PC-3 (cell line): ENCODE measurements around the gene LMBR1L. TPM values are rescaled to one million over a fixed set of nuclear protein-coding genes. Genes with fewer than 3 reads are reported as not detected.

Source experiments
- ATAC-seq: fragments of 200-7000 bp; cut with Tn5 transposase; 2 replicates; pipeline ENCODE4 v1.9.1; 2020; ENCODE audit warnings: mild to moderate bottlenecking, moderate library complexity
- BruUV-seq: library from RNA; stranded (reverse); fragments of 400-500 nt; replicated peaks from 2 replicates; lab custom pipeline; 2021; lab: Mats Ljungman, UMichigan
- CTCF ChIA-PET: fragments of 300-600 bp; sonication (Branson Sonifier 250); formaldehyde crosslinking; loops from one replicate; lab custom pipeline; 2022; ENCODE audit warnings: antibody characterized with exemption; lab: Charles Lee
- POLR2A ChIA-PET: fragments of 300-600 bp; sonication (Branson Sonifier 250); formaldehyde crosslinking; loops from one replicate; lab custom pipeline; 2022; ENCODE audit warnings: antibody characterized with exemption; ENCODE audit not compliant: unreplicated experiment; lab: Charles Lee
- DNase-seq: peaks from one replicate; pipeline ENCODE4 v3.0.0-alpha.2; 2015
- H2AFZ ChIP-seq: fragments of 300-600 bp; sonication (generic); 2 replicates; pipeline ENCODE4 v1.6.0; 2016; ENCODE audit warnings: antibody characterized with exemption, low read length
- H3F3A ChIP-seq: fragments of 300-600 bp; sonication (generic); one replicate; pipeline ENCODE4 v1.6.0; 2017; ENCODE audit warnings: antibody characterized with exemption, low read length, control low read depth, mild to moderate bottlenecking; ENCODE audit not compliant: unreplicated experiment
- H3K27ac ChIP-seq: fragments of 300-600 bp; sonication (generic); 2 replicates; pipeline ENCODE4 v1.5.1; 2016; ENCODE audit warnings: mild to moderate bottlenecking, low read length
- H3K27me3 ChIP-seq: fragments of 300-600 bp; sonication (generic); 2 replicates; pipeline ENCODE4 v1.6.1; 2016; ENCODE audit warnings: low read length, mixed read lengths
- H3K36me3 ChIP-seq: fragments of 300-600 bp; sonication (generic); 2 replicates; pipeline ENCODE4 v1.6.1; 2016; ENCODE audit warnings: low read depth, mixed run types, low read length, mixed read lengths
- H3K4me1 ChIP-seq: fragments of 300-600 bp; sonication (generic); 2 replicates; pipeline ENCODE4 v1.5.1; 2016; ENCODE audit warnings: low read length; ENCODE audit not compliant: insufficient read depth
- H3K4me2 ChIP-seq: fragments of 300-600 bp; sonication (generic); 2 replicates; pipeline ENCODE4 v1.6.0; 2016; ENCODE audit warnings: low read length
- H3K4me3 ChIP-seq: fragments of 300-600 bp; sonication (generic); 2 replicates; pipeline ENCODE4 v1.5.1; 2016; ENCODE audit warnings: mild to moderate bottlenecking, low read length, mixed read lengths
- H3K79me2 ChIP-seq: fragments of 300-600 bp; sonication (generic); 2 replicates; pipeline ENCODE4 v1.6.1; 2017; ENCODE audit warnings: low read length, mixed read lengths
- H3K9ac ChIP-seq: fragments of 300-600 bp; sonication (generic); 2 replicates; pipeline ENCODE4 v1.6.0; 2016; ENCODE audit warnings: mild to moderate bottlenecking, low read length
- H3K9me2 ChIP-seq: fragments of 300-600 bp; sonication (generic); replicated peaks from 2 replicates; pipeline ENCODE4 v1.6.1; 2016; ENCODE audit warnings: mixed run types, low read length, mixed read lengths
- H3K9me3 ChIP-seq: fragments of 300-600 bp; sonication (generic); 2 replicates; pipeline ENCODE4 v1.6.1; 2016; ENCODE audit warnings: low read length, mixed read lengths
- H4K20me1 ChIP-seq: fragments of 300-600 bp; sonication (generic); 2 replicates; pipeline ENCODE4 v1.6.1; 2016; ENCODE audit warnings: low read length, mixed read lengths
- EZH2 ChIP-seq: fragments of 300-600 bp; sonication (generic); IDR thresholded peaks from one replicate; pipeline ENCODE4 v1.6.1; 2017; ENCODE audit warnings: antibody characterized with exemption, mild to moderate bottlenecking, low read length; ENCODE audit not compliant: unreplicated experiment
- EZH2phosphoT487 ChIP-seq: fragments of 300-600 bp; sonication (generic); IDR thresholded peaks from 2 replicates; pipeline ENCODE4 v1.6.1; 2018; ENCODE audit warnings: mild to moderate bottlenecking, antibody characterized with exemption, low read length, borderline replicate concordance
- intact Hi-C: fragments of 100-400 bp; cut with micrococcal nuclease; formaldehyde crosslinking; loops from 2 replicates; pipeline ENCODE4 v1.9.0; 2023
- total RNA-seq: library from RNA; depleted of rRNA; stranded (reverse); fragments of >200 nt; gene quantifications from 2 replicates; pipeline ENCODE4 v1.2.3, GENCODE V29; 2014
- TF ChIP-seq, protein P1 (sequence below): fragments of 300-600 bp; sonication (generic); conservative IDR thresholded peaks from 2 replicates; pipeline ENCODE4 v1.5.1; 2017; ENCODE audit warnings: antibody characterized with exemption, low read depth, mild to moderate bottlenecking, low read length

Gene LMBR1L
- total RNA-seq, 1 experiment from 2014 or later = 17.1 TPM

GRCh38 chr12:49154221-49154620, 43.6 kb upstream of the LMBR1L start:
- Histone ChIP-seq H3K9me2 (no peaks in the 10 kb centered on the region), H3K4me2 (no peak overlapping the region), H3F3A (no peaks in the 10 kb centered on the region), H3K36me3 (no peaks in the 10 kb centered on the region), H3K4me1 (no peaks in the 10 kb centered on the region), H3K27me3 (no peaks in the 10 kb centered on the region), H3K9ac (no peak overlapping the region), H3K27ac (no peak overlapping the region), H4K20me1 (no peaks in the 10 kb centered on the region), H3K79me2 (no peaks in the 10 kb centered on the region), H3K9me3 (no peaks in the 10 kb centered on the region), H2AFZ (no peak overlapping the region), H3K4me3 (no peak overlapping the region)
- intact Hi-C loops = no loop called here
- TF ChIP-seq EZH2 (no peak), EZH2phosphoT487 (no peak)
- TF ChIP-seq, protein P1, sequence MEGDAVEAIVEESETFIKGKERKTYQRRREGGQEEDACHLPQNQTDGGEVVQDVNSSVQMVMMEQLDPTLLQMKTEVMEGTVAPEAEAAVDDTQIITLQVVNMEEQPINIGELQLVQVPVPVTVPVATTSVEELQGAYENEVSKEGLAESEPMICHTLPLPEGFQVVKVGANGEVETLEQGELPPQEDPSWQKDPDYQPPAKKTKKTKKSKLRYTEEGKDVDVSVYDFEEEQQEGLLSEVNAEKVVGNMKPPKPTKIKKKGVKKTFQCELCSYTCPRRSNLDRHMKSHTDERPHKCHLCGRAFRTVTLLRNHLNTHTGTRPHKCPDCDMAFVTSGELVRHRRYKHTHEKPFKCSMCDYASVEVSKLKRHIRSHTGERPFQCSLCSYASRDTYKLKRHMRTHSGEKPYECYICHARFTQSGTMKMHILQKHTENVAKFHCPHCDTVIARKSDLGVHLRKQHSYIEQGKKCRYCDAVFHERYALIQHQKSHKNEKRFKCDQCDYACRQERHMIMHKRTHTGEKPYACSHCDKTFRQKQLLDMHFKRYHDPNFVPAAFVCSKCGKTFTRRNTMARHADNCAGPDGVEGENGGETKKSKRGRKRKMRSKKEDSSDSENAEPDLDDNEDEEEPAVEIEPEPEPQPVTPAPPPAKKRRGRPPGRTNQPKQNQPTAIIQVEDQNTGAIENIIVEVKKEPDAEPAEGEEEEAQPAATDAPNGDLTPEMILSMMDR = no peak
- POLR2A ChIA-PET = no interaction called here
- ATAC-seq (no peak), DNase-seq (no peak)
- CTCF ChIA-PET = no interaction called here
- BruUV-seq = no TSS peak

GRCh38 chr12:49147384-49147783, 36.7 kb upstream of the LMBR1L start:
- no peak overlapping the region for H3K27ac ChIP-seq
- no peaks in the 10 kb centered on the region for H3K36me3 ChIP-seq
- DNase-seq = no peak
- ChIA-PET CTCF (no interaction called here), POLR2A (no interaction called here)
- H2AFZ ChIP-seq = no peak overlapping the region
- H3F3A ChIP-seq = no peaks in the 10 kb centered on the region
- H3K79me2 ChIP-seq = no peaks in the 10 kb centered on the region
- no peak overlapping the region for H3K4me2 ChIP-seq
- H3K4me3 ChIP-seq = no peak overlapping the region
- ATAC-seq = no peak
- TF ChIP-seq, protein P1 = no peak
- TF ChIP-seq EZH2 (no peak), EZH2phosphoT487 (no peak)
- intact Hi-C loops = no loop called here
- no peaks in the 10 kb centered on the region for H3K4me1 ChIP-seq
- no peaks in the 10 kb centered on the region for H3K9me3 ChIP-seq
- no peak overlapping the region for H3K9ac ChIP-seq
- H3K9me2 ChIP-seq = no peaks in the 10 kb centered on the region
- no TSS peak for BruUV-seq
- no peaks in the 10 kb centered on the region for H4K20me1 ChIP-seq
- H3K27me3 ChIP-seq = no peaks in the 10 kb centered on the region

- Histone ChIP-seq H3K9ac (no peak overlapping the region), H3K4me1 (no peaks in the 10 kb centered on the region), H3F3A (no peaks in the 10 kb centered on the region), H3K27me3 (no peaks in the 10 kb centered on the region), H3K4me2 (no peak overlapping the region), H4K20me1 (no peaks in the 10 kb centered on the region), H3K9me2 (no peaks in the 10 kb centered on the region), H3K36me3 (no peaks in the 10 kb centered on the region), H3K27ac (no peak overlapping the region), H3K79me2 (no peaks in the 10 kb centered on the region), H2AFZ (no peak overlapping the region), H3K9me3 (no peaks in the 10 kb centered on the region), H3K4me3 (no peak overlapping the region)
- DNase-seq (no peak), ATAC-seq (no peak)
- ChIA-PET CTCF (no interaction called here), POLR2A (no interaction called here)
- no TSS peak for BruUV-seq
- TF ChIP-seq EZH2 (no peak), EZH2phosphoT487 (no peak)
- TF ChIP-seq, protein P1 = no peak
- intact Hi-C loops = no loop called here
These were observed 35.8 kb upstream of the LMBR1L start for GRCh38 chr12:49146406-49146805.
